ENCODE results near the gene GLIS1. TPM values are rescaled to one million over a fixed set of nuclear protein-coding genes. Genes with fewer than 3 reads are reported as not detected.

Gene GLIS1
- total RNA-seq, 1 donor from 2014 or later, result 0.07 TPM

DNA sequence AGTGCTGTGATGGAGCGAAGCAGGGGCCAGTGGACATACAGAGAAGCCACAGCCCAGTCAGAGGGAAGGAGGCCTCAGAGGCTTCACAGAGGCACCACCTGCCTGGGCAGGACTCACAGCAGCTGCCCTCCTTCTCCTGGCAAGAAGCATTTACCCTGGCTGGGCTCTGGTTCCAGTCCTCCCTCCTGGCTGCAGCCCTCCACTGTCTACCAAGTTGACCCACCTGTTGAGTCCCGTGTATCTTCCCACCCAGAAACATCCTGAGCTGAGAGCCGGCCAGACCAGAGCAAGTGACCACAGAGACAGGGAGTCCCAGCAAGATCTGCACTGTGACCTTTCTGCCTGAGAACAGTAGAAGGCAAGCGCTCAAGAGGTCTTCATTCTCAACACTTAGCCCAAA lies 49.7 kb downstream of the GLIS1 start:
- H3K4me3 Mint-ChIP-seq (ENCODE audit: unreplicated experiment), result no peak overlapping the region
- peaks cover 78% of the 10 kb centered on the region for H3K79me2 ChIP-seq (ENCODE audit: insufficient read depth, low read length)
- no peak for DNase-seq (ENCODE audit: low read depth)

DNA sequence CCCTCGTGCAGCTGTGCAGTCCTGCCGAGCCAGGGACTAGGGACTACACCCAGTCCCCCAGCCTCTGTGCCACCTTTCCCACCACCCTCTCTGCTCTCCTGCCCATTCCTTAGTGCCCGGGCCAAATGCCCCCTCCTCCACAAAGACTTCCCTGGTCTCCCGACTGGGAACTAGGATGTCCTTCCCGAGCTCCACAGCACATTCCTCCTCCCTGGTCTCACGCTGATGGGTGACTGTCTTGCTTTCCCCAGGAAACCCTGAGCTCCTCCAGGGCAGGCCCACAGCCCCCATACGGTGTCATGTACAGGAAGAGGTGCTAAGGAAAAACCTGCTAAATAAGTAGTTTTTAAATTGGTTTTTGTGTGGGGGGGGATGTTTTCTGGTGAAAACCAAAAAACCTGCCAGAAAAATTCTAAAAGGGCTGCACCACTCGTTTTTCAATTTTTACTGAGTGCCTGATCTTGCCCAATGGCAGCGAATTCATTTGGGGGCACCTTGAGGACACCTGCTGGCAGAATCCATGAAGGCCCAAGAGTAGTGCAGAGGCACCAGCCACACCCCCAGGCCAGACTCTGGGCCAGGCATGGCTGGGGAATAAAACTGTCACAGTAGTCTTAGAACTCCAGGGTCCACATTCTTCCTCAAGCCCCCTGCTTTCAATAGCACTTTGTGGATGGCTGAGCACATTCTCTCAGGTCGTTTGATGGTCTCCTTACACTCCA lies 50.4 kb downstream of the GLIS1 start:
- Histone ChIP-seq H3K79me2 (ENCODE audit: insufficient read depth, low read length) (peaks cover 78% of the 10 kb centered on the region), H3K9ac (ENCODE audit: low read length) (peak overlapping the region; percentile 43), H3K9me3 (ENCODE audit: insufficient read depth, low read depth, low read length) (no peaks in the 10 kb centered on the region), H3K4me1 (ENCODE audit: insufficient read depth, low read length) (peaks cover 58% of the 10 kb centered on the region), H2AFZ (ENCODE audit: low read depth, low read length) (no peak overlapping the region), H3K27me3 (ENCODE audit: insufficient read depth, low read length) (no peaks in the 10 kb centered on the region), H3K4me2 (ENCODE audit: low read length) (peak overlapping the region; percentile 61), H3K36me3 (ENCODE audit: insufficient read depth, low read length) (no peaks in the 10 kb centered on the region), H4K20me1 (ENCODE audit: insufficient read depth, low read length) (peaks cover 100% of the 10 kb centered on the region), H3K27ac (ENCODE audit: low read depth, low read length) (peak overlapping the region; percentile 48), H3K4me3 (ENCODE audit: insufficient read depth, low read depth, low read length) (peak overlapping the region; percentile 25)
- peaks cover 68% of the 10 kb centered on the region for H3K27me3 Mint-ChIP-seq (ENCODE audit: low read depth, unreplicated experiment)
- H3K9me3 Mint-ChIP-seq (ENCODE audit: unreplicated experiment), result peaks cover 6% of the 10 kb centered on the region
- FAIRE-seq (no peak), DNase-seq (ENCODE audit: low read depth) (no peak)
- no peaks in the 10 kb centered on the region for H3K36me3 Mint-ChIP-seq (ENCODE audit: low read depth, unreplicated experiment)
- TF ChIP-seq EZH2 (IDR thresholded peaks at IDR 0.05; ENCODE audit: insufficient read depth, low read length), result no peak
- TF ChIP-seq, protein P1, sequence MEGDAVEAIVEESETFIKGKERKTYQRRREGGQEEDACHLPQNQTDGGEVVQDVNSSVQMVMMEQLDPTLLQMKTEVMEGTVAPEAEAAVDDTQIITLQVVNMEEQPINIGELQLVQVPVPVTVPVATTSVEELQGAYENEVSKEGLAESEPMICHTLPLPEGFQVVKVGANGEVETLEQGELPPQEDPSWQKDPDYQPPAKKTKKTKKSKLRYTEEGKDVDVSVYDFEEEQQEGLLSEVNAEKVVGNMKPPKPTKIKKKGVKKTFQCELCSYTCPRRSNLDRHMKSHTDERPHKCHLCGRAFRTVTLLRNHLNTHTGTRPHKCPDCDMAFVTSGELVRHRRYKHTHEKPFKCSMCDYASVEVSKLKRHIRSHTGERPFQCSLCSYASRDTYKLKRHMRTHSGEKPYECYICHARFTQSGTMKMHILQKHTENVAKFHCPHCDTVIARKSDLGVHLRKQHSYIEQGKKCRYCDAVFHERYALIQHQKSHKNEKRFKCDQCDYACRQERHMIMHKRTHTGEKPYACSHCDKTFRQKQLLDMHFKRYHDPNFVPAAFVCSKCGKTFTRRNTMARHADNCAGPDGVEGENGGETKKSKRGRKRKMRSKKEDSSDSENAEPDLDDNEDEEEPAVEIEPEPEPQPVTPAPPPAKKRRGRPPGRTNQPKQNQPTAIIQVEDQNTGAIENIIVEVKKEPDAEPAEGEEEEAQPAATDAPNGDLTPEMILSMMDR (IDR thresholded peaks at IDR 0.05; ENCODE audit: insufficient read depth, low read depth, low read length), result no peak
- H3K4me1 Mint-ChIP-seq (ENCODE audit: low read depth, unreplicated experiment), result peaks cover 12% of the 10 kb centered on the region
- H3K4me3 Mint-ChIP-seq (ENCODE audit: unreplicated experiment), result no peak overlapping the region
- no peak overlapping the region for H3K27ac Mint-ChIP-seq (ENCODE audit: unreplicated experiment)

More for the DNA sequence above, 49.7 kb downstream of the GLIS1 start:
- H3K4me3 ChIP-seq (ENCODE audit: insufficient read depth, low read depth, low read length), result no peak overlapping the region
- peaks cover 100% of the 10 kb centered on the region for H4K20me1 ChIP-seq (ENCODE audit: insufficient read depth, low read length)
- Mint-ChIP-seq H3K9me3 (ENCODE audit: unreplicated experiment) (peaks cover 6% of the 10 kb centered on the region), H3K4me1 (ENCODE audit: low read depth, unreplicated experiment) (peaks cover 12% of the 10 kb centered on the region), H3K27me3 (ENCODE audit: low read depth, unreplicated experiment) (peaks cover 67% of the 10 kb centered on the region), H3K36me3 (ENCODE audit: low read depth, unreplicated experiment) (no peaks in the 10 kb centered on the region), H3K27ac (ENCODE audit: unreplicated experiment) (no peak overlapping the region)
- H3K4me2 ChIP-seq (ENCODE audit: low read length), result no peak overlapping the region
- no peak overlapping the region for H2AFZ ChIP-seq (ENCODE audit: low read depth, low read length)
- H3K9me3 ChIP-seq (ENCODE audit: insufficient read depth, low read depth, low read length), result no peaks in the 10 kb centered on the region
- no peak overlapping the region for H3K27ac ChIP-seq (ENCODE audit: low read depth, low read length)
- TF ChIP-seq, protein P1 (IDR thresholded peaks at IDR 0.05; ENCODE audit: insufficient read depth, low read depth, low read length), result no peak
- no peak for TF ChIP-seq EZH2 (IDR thresholded peaks at IDR 0.05; ENCODE audit: insufficient read depth, low read length)
- H3K27me3 ChIP-seq (ENCODE audit: insufficient read depth, low read length), result no peaks in the 10 kb centered on the region
- FAIRE-seq, result no peak
- H3K36me3 ChIP-seq (ENCODE audit: insufficient read depth, low read length), result no peaks in the 10 kb centered on the region
- H3K4me1 ChIP-seq (ENCODE audit: insufficient read depth, low read length), result peaks cover 60% of the 10 kb centered on the region
- H3K9ac ChIP-seq (ENCODE audit: low read length), result no peak overlapping the region

DNA sequence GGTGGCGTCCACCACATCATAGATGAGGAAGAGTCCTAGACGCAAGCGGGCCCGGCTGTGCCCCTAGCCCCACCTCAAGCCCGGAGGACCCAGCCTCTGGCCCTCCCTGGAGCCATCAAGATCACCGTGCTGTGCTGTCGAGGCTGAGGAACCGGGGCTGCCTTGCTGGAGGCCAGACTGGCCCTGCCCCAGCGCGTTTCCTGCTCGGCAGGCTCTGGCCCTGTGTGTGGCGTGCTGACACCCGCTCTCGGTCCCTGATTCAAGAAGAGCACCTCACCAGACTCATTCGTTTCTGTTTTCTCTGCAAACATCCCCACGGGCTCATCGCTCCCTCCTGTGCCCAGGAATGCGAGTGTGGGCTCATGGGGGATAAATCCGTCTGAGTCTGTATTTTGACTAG lies 51.1 kb downstream of the GLIS1 start:
- Histone ChIP-seq H3K4me2 (ENCODE audit: low read length) (peak overlapping the region; percentile 61), H4K20me1 (ENCODE audit: insufficient read depth, low read length) (peaks cover 100% of the 10 kb centered on the region), H3K9ac (ENCODE audit: low read length) (peak overlapping the region; percentile 43), H3K4me3 (ENCODE audit: insufficient read depth, low read depth, low read length) (peak overlapping the region; percentile 25), H3K36me3 (ENCODE audit: insufficient read depth, low read length) (no peaks in the 10 kb centered on the region), H3K79me2 (ENCODE audit: insufficient read depth, low read length) (peaks cover 78% of the 10 kb centered on the region), H3K4me1 (ENCODE audit: insufficient read depth, low read length) (peaks cover 53% of the 10 kb centered on the region), H3K27me3 (ENCODE audit: insufficient read depth, low read length) (no peaks in the 10 kb centered on the region), H2AFZ (ENCODE audit: low read depth, low read length) (no peak overlapping the region), H3K27ac (ENCODE audit: low read depth, low read length) (peak overlapping the region; percentile 48), H3K9me3 (ENCODE audit: insufficient read depth, low read depth, low read length) (no peaks in the 10 kb centered on the region)
- peaks cover 12% of the 10 kb centered on the region for H3K4me1 Mint-ChIP-seq (ENCODE audit: low read depth, unreplicated experiment)
- H3K36me3 Mint-ChIP-seq (ENCODE audit: low read depth, unreplicated experiment), result no peaks in the 10 kb centered on the region
- peaks cover 8% of the 10 kb centered on the region for H3K9me3 Mint-ChIP-seq (ENCODE audit: unreplicated experiment)
- H3K4me3 Mint-ChIP-seq (ENCODE audit: unreplicated experiment), result no peak overlapping the region
- peaks cover 72% of the 10 kb centered on the region for H3K27me3 Mint-ChIP-seq (ENCODE audit: low read depth, unreplicated experiment)
- peak; percentile 59 for FAIRE-seq
- no peak for DNase-seq (ENCODE audit: low read depth)
- H3K27ac Mint-ChIP-seq (ENCODE audit: unreplicated experiment), result no peak overlapping the region
- TF ChIP-seq EZH2 (IDR thresholded peaks at IDR 0.05; ENCODE audit: insufficient read depth, low read length), result no peak
- TF ChIP-seq, protein P1 (IDR thresholded peaks at IDR 0.05; ENCODE audit: insufficient read depth, low read depth, low read length), result no peak
